Breast epithelium (tissue), 4 donors: ENCODE measurements around the gene DNM1L. TPM values are rescaled to one million over a fixed set of nuclear protein-coding genes. Genes with fewer than 3 reads are reported as not detected.

Experiments used
- DNase-seq, 2 donors: peaks; one replicate each; pipeline ENCODE4 v3.0.0-alpha.2; 2019; ENCODE audit warnings: low spot score in 2 of 2
- H3K27ac ChIP-seq, 2 donors: fragments of 200-600 bp; sonication (generic) in 1 of 2; one replicate each; pipeline ENCODE4 v1.5.1; 2016 to 2019; ENCODE audit warnings: mild to moderate bottlenecking in 1 of 2
- H3K27me3 ChIP-seq, 2 donors: fragments of 200-600 bp; sonication (generic) in 1 of 2; one replicate each; pipeline versions ENCODE4 v1.5.1 to v1.6.0; 2017 to 2019; ENCODE audit warnings: control low read depth in 1 of 2, mild to moderate bottlenecking in 1 of 2
- H3K36me3 ChIP-seq: fragments of 200-600 bp; one replicate; pipeline ENCODE4 v1.5.1; 2019
- H3K4me1 ChIP-seq, 2 donors: fragments of 200-600 bp; sonication (generic); one replicate each; pipeline ENCODE4 v1.5.1; 2016 to 2019; ENCODE audit warnings: control low read depth in 1 of 2
- H3K4me3 ChIP-seq, 3 donors: fragments of 200-600 bp; sonication (generic); 1 replicate in 2 of 3; 2 replicates in 1 of 3; pipeline ENCODE4 v1.5.1; 2016 to 2019; ENCODE audit warnings: mild to moderate bottlenecking in 3 of 3, moderate library complexity in 2 of 3
- H3K9me3 ChIP-seq, 2 donors: fragments of 200-600 bp; sonication (generic) in 1 of 2; one replicate each; pipeline ENCODE4 v1.5.1; 2016 to 2019; ENCODE audit warnings: control low read depth in 1 of 2
- POLR2A ChIP-seq: fragments of 450-650 bp; IDR thresholded peaks from one replicate; pipeline ENCODE4 v1.6.1; 2016; ENCODE audit warnings: antibody characterized with exemption, mild to moderate bottlenecking, moderate library complexity
- POLR2AphosphoS5 ChIP-seq, 3 donors: sonication (generic); formaldehyde crosslinking; IDR thresholded peaks; one replicate each; pipeline ENCODE4 v1.6.1; 2017; ENCODE audit warnings: antibody characterized with exemption in 3 of 3
- intact Hi-C: fragments of 100-400 bp; cut with DNase I; formaldehyde crosslinking; loops from one replicate; pipeline ENCODE4 v1.15.1; 2023; ENCODE audit warnings: low total_unique reads
- total RNA-seq, 3 donors: library from RNA; depleted of rRNA; stranded (reverse); fragments of >200 nt; gene quantifications; one replicate each; pipeline ENCODE4 v1.1.0, GENCODE V29; 2016
- TF ChIP-seq, protein P1 (sequence below), 3 donors: fragments of 450-650 bp; IDR thresholded peaks; one replicate each; pipeline ENCODE4 v1.5.1; 2016 to 2017; ENCODE audit warnings: antibody characterized with exemption in 3 of 3, mild to moderate bottlenecking in 3 of 3, moderate library complexity in 3 of 3

DNM1L gene
- total RNA-seq, 3 donors from 2014 or later, result 46.1 to 84.0 (median 70.8) TPM

- no peaks in the 10 kb centered on the region for H3K4me1 ChIP-seq
- DNase-seq, result no peak
- H3K36me3 ChIP-seq, result no peaks in the 10 kb centered on the region
- TF ChIP-seq POLR2AphosphoS5 (IDR thresholded peaks at IDR 0.05), result no peak
- TF ChIP-seq, protein P1, sequence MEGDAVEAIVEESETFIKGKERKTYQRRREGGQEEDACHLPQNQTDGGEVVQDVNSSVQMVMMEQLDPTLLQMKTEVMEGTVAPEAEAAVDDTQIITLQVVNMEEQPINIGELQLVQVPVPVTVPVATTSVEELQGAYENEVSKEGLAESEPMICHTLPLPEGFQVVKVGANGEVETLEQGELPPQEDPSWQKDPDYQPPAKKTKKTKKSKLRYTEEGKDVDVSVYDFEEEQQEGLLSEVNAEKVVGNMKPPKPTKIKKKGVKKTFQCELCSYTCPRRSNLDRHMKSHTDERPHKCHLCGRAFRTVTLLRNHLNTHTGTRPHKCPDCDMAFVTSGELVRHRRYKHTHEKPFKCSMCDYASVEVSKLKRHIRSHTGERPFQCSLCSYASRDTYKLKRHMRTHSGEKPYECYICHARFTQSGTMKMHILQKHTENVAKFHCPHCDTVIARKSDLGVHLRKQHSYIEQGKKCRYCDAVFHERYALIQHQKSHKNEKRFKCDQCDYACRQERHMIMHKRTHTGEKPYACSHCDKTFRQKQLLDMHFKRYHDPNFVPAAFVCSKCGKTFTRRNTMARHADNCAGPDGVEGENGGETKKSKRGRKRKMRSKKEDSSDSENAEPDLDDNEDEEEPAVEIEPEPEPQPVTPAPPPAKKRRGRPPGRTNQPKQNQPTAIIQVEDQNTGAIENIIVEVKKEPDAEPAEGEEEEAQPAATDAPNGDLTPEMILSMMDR (IDR thresholded peaks at IDR 0.05), result no peak
- TF ChIP-seq POLR2A, result no peak
- H3K9me3 ChIP-seq, result no peaks in the 10 kb centered on the region
- H3K27me3 ChIP-seq, result no peaks in the 10 kb centered on the region
- intact Hi-C loops, result no loop called here
- no peak overlapping the region for H3K27ac ChIP-seq
- H3K4me3 ChIP-seq, result no peak overlapping the region
These were observed 27.7 kb upstream of the DNM1L start for GRCh38 chr12:32651151-32651955.

DNA sequence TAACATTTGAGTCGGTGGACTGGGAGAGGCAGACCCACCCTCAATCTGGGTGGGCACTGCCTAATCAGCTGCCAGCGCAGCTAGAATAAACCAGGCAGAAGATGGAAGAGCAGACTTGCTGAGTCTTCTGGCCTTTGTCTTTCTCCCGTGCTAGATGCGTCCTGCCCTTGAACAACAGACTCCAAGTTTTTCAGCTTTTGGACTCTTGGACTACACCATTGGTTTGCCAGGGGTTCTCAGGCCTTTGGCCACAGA is 27.2 kb upstream of the DNM1L start:
- Histone ChIP-seq H3K36me3 (no peaks in the 10 kb centered on the region), H3K4me1 (no peaks in the 10 kb centered on the region), H3K4me3 (no peak overlapping the region), H3K9me3 (no peaks in the 10 kb centered on the region), H3K27me3 (no peaks in the 10 kb centered on the region), H3K27ac (no peak overlapping the region)
- intact Hi-C loops, result no loop called here
- DNase-seq, result no peak
- TF ChIP-seq POLR2A (no peak), POLR2AphosphoS5 (IDR thresholded peaks at IDR 0.05) (no peak)

GRCh38 chr12:32659908-32660440 is 19.1 kb upstream of the DNM1L start:
- Histone ChIP-seq H3K9me3 (no peaks in the 10 kb centered on the region), H3K27ac (peak overlapping the region; percentile 49 to 59), H3K36me3 (no peaks in the 10 kb centered on the region), H3K27me3 (no peaks in the 10 kb centered on the region), H3K4me1 (no peaks in the 10 kb centered on the region), H3K4me3 (no peak overlapping the region)
- DNase-seq, result no peak
- intact Hi-C loops, result no loop called here
- TF ChIP-seq, protein P1 (IDR thresholded peaks at IDR 0.05), result no peak
- TF ChIP-seq POLR2AphosphoS5 (IDR thresholded peaks at IDR 0.05), result no peak
- TF ChIP-seq POLR2A, result no peak

GRCh38 chr12:32661706-32662105 is 17.4 kb upstream of the DNM1L start:
- Histone ChIP-seq H3K9me3 (no peaks in the 10 kb centered on the region), H3K4me3 (no peak overlapping the region), H3K27ac (no peak overlapping the region), H3K36me3 (no peaks in the 10 kb centered on the region), H3K4me1 (no peaks in the 10 kb centered on the region), H3K27me3 (no peaks in the 10 kb centered on the region)
- no peak for DNase-seq
- TF ChIP-seq POLR2AphosphoS5 (IDR thresholded peaks at IDR 0.05) (no peak), POLR2A (no peak)
- TF ChIP-seq, protein P1 (IDR thresholded peaks at IDR 0.05), result no peak
- intact Hi-C loops, result no loop called here

DNA sequence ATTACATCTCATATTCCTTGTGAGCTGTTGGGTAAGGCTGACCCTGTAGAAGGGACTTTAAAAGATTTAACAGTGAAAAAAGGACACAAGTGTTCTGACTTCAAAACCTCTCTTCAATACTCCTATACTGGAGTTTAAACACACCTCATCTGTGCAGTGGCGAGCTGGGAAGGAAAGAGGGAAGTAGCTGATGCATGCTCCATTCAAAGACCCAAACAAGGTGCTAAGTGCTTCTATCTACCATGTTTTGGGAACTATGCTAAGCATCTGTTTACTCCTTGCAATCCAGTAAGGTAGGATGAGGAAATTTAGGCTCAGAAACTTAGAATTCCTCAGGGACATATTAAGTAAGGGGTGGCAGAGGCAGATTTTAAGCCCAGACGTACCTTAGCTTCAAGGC is 16.4 kb upstream of the DNM1L start:
- TF ChIP-seq, protein P1 (IDR thresholded peaks at IDR 0.05), result no peak
- TF ChIP-seq POLR2A, result no peak
- TF ChIP-seq POLR2AphosphoS5 (IDR thresholded peaks at IDR 0.05), result no peak
- intact Hi-C loops, result no loop called here
- no peak overlapping the region for H3K27ac ChIP-seq

More for the DNA sequence above, 16.4 kb upstream of the DNM1L start:
- Histone ChIP-seq H3K4me1 (no peaks in the 10 kb centered on the region), H3K27me3 (no peaks in the 10 kb centered on the region), H3K4me3 (no peak overlapping the region), H3K9me3 (no peaks in the 10 kb centered on the region), H3K36me3 (no peaks in the 10 kb centered on the region)
- no peak for DNase-seq
